Stimulated activated CD8-positive, alpha-beta memory T cell treated with anti-CD3 and anti-CD28 coated beads, Interleukin-4, amount 100 ng/mL, for 24 hours (primary cell): ENCODE results near the gene TMEFF1.

Experiments used
- DNase-seq: peaks from one replicate; pipeline ENCODE4 v3.0.0-alpha.2; 2020; ENCODE audit warnings: low read depth

The TMEFF1 gene

GRCh38 chr9:100577776-100578448 is 105.0 kb downstream of the TMEFF1 start, which contains the start of gene CAVIN4:
CAVIN4 (plus strand) TSS chr9:100578079; CDS start chr9:100578144, 65 bp downstream.
- no peak for DNase-seq

GRCh38 chr9:100578610-100579009 is 105.7 kb downstream of the TMEFF1 start:
- DNase-seq: no peak

- DNase-seq: no peak
Observed at GRCh38 chr9:100579665-100580064, 106.7 kb downstream of the TMEFF1 start.

- no peak for DNase-seq
Observed at GRCh38 chr9:100580257-100580656, 107.3 kb downstream of the TMEFF1 start.

GRCh38 chr9:100581081-100581480 is 108.1 kb downstream of the TMEFF1 start:
- DNase-seq: no peak

- DNase-seq: no peak
Observed at GRCh38 chr9:100581661-100582060, 108.7 kb downstream of the TMEFF1 start.

GRCh38 chr9:100583014-100583802 is 110.3 kb downstream of the TMEFF1 start:
- DNase-seq: no peak

GRCh38 chr9:100584951-100585350 is 112.0 kb downstream of the TMEFF1 start:
- DNase-seq: no peak

GRCh38 chr9:100586093-100586492 is 113.1 kb downstream of the TMEFF1 start:
- DNase-seq: no peak

GRCh38 chr9:100587375-100587774 is 114.4 kb downstream of the TMEFF1 start:
- DNase-seq: no peak

- DNase-seq: no peak
Observed at GRCh38 chr9:100589582-100589981, 116.6 kb downstream of the TMEFF1 start.

- DNase-seq: no peak
Observed at GRCh38 chr9:100590481-100590880, 117.5 kb downstream of the TMEFF1 start.

- no peak for DNase-seq
Observed at GRCh38 chr9:100591139-100591538, 118.2 kb downstream of the TMEFF1 start.

GRCh38 chr9:100591639-100592412 is 118.9 kb downstream of the TMEFF1 start:
- no peak for DNase-seq

- DNase-seq: no peak
Observed at GRCh38 chr9:100595391-100596199, 122.6 kb downstream of the TMEFF1 start.

- DNase-seq: no peak
Observed at GRCh38 chr9:100597236-100597635, 124.3 kb downstream of the TMEFF1 start.

GRCh38 chr9:100598641-100599145 is 125.7 kb downstream of the TMEFF1 start:
- DNase-seq: peak; percentile 75

GRCh38 chr9:100600521-100601079 is 127.7 kb downstream of the TMEFF1 start:
- DNase-seq: no peak

- no peak for DNase-seq
Observed at GRCh38 chr9:100601216-100601615, 128.3 kb downstream of the TMEFF1 start.

- DNase-seq: no peak
Observed at GRCh38 chr9:100602342-100602801, 129.4 kb downstream of the TMEFF1 start.

GRCh38 chr9:100605405-100605804 is 132.5 kb downstream of the TMEFF1 start:
- no peak for DNase-seq
